Right atrium auricular region (tissue), 2 donors: Measurements from ENCODE around the gene ZNF423. TPM values are rescaled to one million over a fixed set of nuclear protein-coding genes. Genes with fewer than 3 reads are reported as not detected.

Experiments used
- DNase-seq: peaks from one replicate; pipeline ENCODE4 v3.0.0-alpha.2; 2019; ENCODE audit warnings: low spot score
- H3K27ac ChIP-seq, 2 donors: fragments of 200-600 bp; sonication (generic); 1 replicate in 1 of 2; 2 replicates in 1 of 2; pipeline ENCODE4 v1.5.1; 2016 to 2019
- H3K27me3 ChIP-seq, 2 donors: fragments of 200-600 bp; sonication (generic); one replicate each; pipeline versions ENCODE4 v1.5.1 to v1.6.0; 2017 to 2019
- H3K36me3 ChIP-seq: fragments of 200-600 bp; sonication (generic); one replicate; pipeline ENCODE4 v1.5.1; 2016
- H3K4me1 ChIP-seq, 2 donors: fragments of 200-600 bp; sonication (generic); one replicate each; pipeline versions ENCODE4 v1.5.1 to v1.6.0; 2017 to 2019
- H3K4me3 ChIP-seq, 2 donors: fragments of 200-600 bp; sonication (generic); 1 replicate in 1 of 2; 2 replicates in 1 of 2; pipeline ENCODE4 v1.5.1; 2017 to 2019; ENCODE audit warnings: mild to moderate bottlenecking in 1 of 2, moderate library complexity in 1 of 2
- H3K9me3 ChIP-seq, 2 donors: fragments of 200-600 bp; sonication (generic); one replicate each; pipeline ENCODE4 v1.5.1; 2019
- CTCF ChIP-seq, 2 donors: fragments of 200-600 bp; sonication (generic); IDR thresholded peaks; one replicate each; pipeline ENCODE4 v1.5.1; 2019; ENCODE audit warnings: antibody characterized with exemption in 2 of 2
- total RNA-seq, 2 donors: library from RNA; depleted of rRNA; stranded (reverse); fragments of >200 nt; gene quantifications; one replicate each; pipeline ENCODE4 v1.1.0, GENCODE V29; 2016

The ZNF423 gene
- total RNA-seq, 2 donors from 2014 or later = 8.5 to 10.7 TPM

GRCh38 chr16:49712106-49712505, 143.8 kb downstream of the ZNF423 start:
- Histone ChIP-seq H3K36me3 (no peaks in the 10 kb centered on the region), H3K9me3 (no peaks in the 10 kb centered on the region), H3K27ac (no peak overlapping the region), H3K4me1 (peaks cover 0 to 4% of the 10 kb centered on the region in 2 donors), H3K27me3 (no peaks in the 10 kb centered on the region), H3K4me3 (no peak overlapping the region)
- no peak for DNase-seq
- no peak for TF ChIP-seq CTCF (IDR thresholded peaks at IDR 0.05)

GRCh38 chr16:49709057-49709456, 146.9 kb downstream of the ZNF423 start:
- TF ChIP-seq CTCF (IDR thresholded peaks at IDR 0.05) = no peak
- no peaks in the 10 kb centered on the region for H3K36me3 ChIP-seq
- H3K4me3 ChIP-seq = no peak overlapping the region
- no peaks in the 10 kb centered on the region for H3K27me3 ChIP-seq
- no peaks in the 10 kb centered on the region for H3K4me1 ChIP-seq
- H3K27ac ChIP-seq = no peak overlapping the region
- H3K9me3 ChIP-seq = no peaks in the 10 kb centered on the region
- DNase-seq = no peak

GRCh38 chr16:49708491-49708890, 147.4 kb downstream of the ZNF423 start:
- no peak for DNase-seq
- no peak overlapping the region for H3K27ac ChIP-seq

GRCh38 chr16:49706620-49707355, 149.1 kb downstream of the ZNF423 start:
- no peak for DNase-seq
- no peak overlapping the region for H3K27ac ChIP-seq
- H3K4me3 ChIP-seq = no peak overlapping the region
- no peaks in the 10 kb centered on the region for H3K27me3 ChIP-seq
- no peak for TF ChIP-seq CTCF (IDR thresholded peaks at IDR 0.05)
- peaks cover 0 to 3% of the 10 kb centered on the region in 2 donors for H3K4me1 ChIP-seq
- H3K36me3 ChIP-seq = no peaks in the 10 kb centered on the region
- H3K9me3 ChIP-seq = no peaks in the 10 kb centered on the region

More at GRCh38 chr16:49708491-49708890, 147.4 kb downstream of the ZNF423 start:
- H3K36me3 ChIP-seq = no peaks in the 10 kb centered on the region
- no peaks in the 10 kb centered on the region for H3K27me3 ChIP-seq
- H3K4me3 ChIP-seq = no peak overlapping the region
- no peaks in the 10 kb centered on the region for H3K9me3 ChIP-seq
- TF ChIP-seq CTCF (IDR thresholded peaks at IDR 0.05) = no peak
- no peaks in the 10 kb centered on the region for H3K4me1 ChIP-seq

- no peaks in the 10 kb centered on the region for H3K9me3 ChIP-seq
- DNase-seq = no peak
- peaks cover 0 to 23% of the 10 kb centered on the region in 2 donors for H3K4me1 ChIP-seq
- no peaks in the 10 kb centered on the region for H3K27me3 ChIP-seq
- TF ChIP-seq CTCF (IDR thresholded peaks at IDR 0.05) = no peak
- no peaks in the 10 kb centered on the region for H3K36me3 ChIP-seq
- no peak overlapping the region for H3K4me3 ChIP-seq
- no peak overlapping the region for H3K27ac ChIP-seq
Observed at GRCh38 chr16:49704586-49705155, 151.2 kb downstream of the ZNF423 start.
